Prostate gland (tissue), 2 donors: Measurements from ENCODE around the gene PAX5. TPM values are rescaled to one million over a fixed set of nuclear protein-coding genes. Genes with fewer than 3 reads are reported as not detected.

Source experiments
- DNase-seq: peaks from one replicate; pipeline ENCODE4 v3.0.0-alpha.2; 2019; ENCODE audit warnings: low spot score
- H3K27ac ChIP-seq, 2 donors: fragments of 200-600 bp; sonication (generic); 2 replicates each; pipeline ENCODE4 v1.5.1; 2017 to 2019
- H3K27me3 ChIP-seq: fragments of 200-600 bp; sonication (generic); replicated peaks from 2 replicates; pipeline ENCODE4 v1.5.1; 2019; ENCODE audit not compliant: insufficient read depth
- H3K36me3 ChIP-seq, 2 donors: fragments of 200-600 bp; sonication (generic); 1 replicate in 1 of 2; 2 replicates in 1 of 2; pipeline versions ENCODE4 v1.5.1 to v1.8.1; 2017 to 2019
- H3K4me1 ChIP-seq: fragments of 200-600 bp; sonication (generic); replicated peaks from 2 replicates; pipeline ENCODE4 v1.5.1; 2019
- H3K4me3 ChIP-seq, 2 donors: fragments of 200-600 bp; sonication (generic); 2 replicates each; pipeline ENCODE4 v1.5.1; 2017 to 2019
- H3K9me3 ChIP-seq: fragments of 200-600 bp; sonication (generic); 2 replicates; pipeline ENCODE4 v1.5.1; 2017
- CTCF ChIP-seq, 4 experiments: fragments of 200-600 bp in 2 of 4; fragments of 450-650 bp in 2 of 4; sonication (generic) in 2 of 4; IDR thresholded peaks; 1 replicate in 3 of 4; 2 replicates in 1 of 4; pipeline ENCODE4 v1.5.1; 2016 to 2019; ENCODE audit warnings: antibody characterized with exemption in 4 of 4, mild to moderate bottlenecking in 2 of 4, moderate library complexity in 2 of 4
- POLR2A ChIP-seq: fragments of 450-650 bp; IDR thresholded peaks from one replicate; pipeline ENCODE4 v1.6.1; 2016; ENCODE audit warnings: antibody characterized with exemption, mild to moderate bottlenecking
- POLR2AphosphoS5 ChIP-seq: sonication (generic); formaldehyde crosslinking; IDR thresholded peaks from one replicate; pipeline ENCODE4 v1.6.1; 2017; ENCODE audit warnings: antibody characterized with exemption
- WGBS: methylation state at CpG from one replicate; pipeline ENCODE4 v1.1.5; 2018; 5-methylcytosine and 5-hydroxymethylcytosine counted together
- intact Hi-C: fragments of 100-400 bp; cut with DNase I; formaldehyde crosslinking; loops from one replicate; pipeline ENCODE4 v1.14.2; 2022
- total RNA-seq, 2 donors: library from RNA; depleted of rRNA; stranded (reverse); fragments of >200 nt; gene quantifications; one replicate each; pipeline ENCODE4 v1.1.0, GENCODE V29; 2016

PAX5 gene
- total RNA-seq, 2 donors from 2014 or later: 0.05 to 0.11 TPM

DNA sequence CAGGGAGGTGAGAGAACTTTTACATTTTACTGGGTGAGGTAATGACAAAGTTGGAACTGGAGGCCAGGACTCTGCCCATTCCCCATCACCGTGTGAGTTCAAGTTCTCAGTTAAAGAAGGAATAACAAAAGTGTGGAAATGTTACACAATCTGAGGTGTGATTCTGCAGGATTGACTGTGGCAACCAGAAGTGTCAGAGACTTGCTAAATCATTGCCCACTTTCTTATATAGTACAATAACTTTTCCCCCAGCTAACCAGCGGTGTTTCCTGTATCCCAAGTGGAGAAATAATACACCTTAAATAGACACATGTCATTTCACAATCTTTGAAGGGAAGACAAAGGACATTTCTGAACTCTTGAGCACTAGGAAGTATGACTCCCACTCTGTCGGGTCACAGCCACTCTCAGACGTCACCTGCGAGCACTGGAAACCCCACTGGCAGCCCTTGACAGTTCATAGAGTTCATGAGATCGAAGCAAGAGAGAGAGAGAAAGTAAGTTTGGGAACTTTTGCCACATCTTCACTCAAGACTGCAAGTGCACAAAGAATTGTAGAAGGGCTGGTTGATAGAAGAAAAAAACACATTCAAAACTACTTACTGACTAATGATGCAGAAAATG lies 28.4 kb downstream of the PAX5 start:
- Histone ChIP-seq H3K27me3 (peaks cover 12% of the 10 kb centered on the region), H3K4me3 (no peak overlapping the region), H3K9me3 (no peaks in the 10 kb centered on the region), H3K36me3 (no peaks in the 10 kb centered on the region), H3K27ac (no peak overlapping the region), H3K4me1 (no peaks in the 10 kb centered on the region)
- WGBS: 64% methylated on average over 6 of the region's 6 CpGs
- no peak for DNase-seq
- TF ChIP-seq POLR2A (no peak), POLR2AphosphoS5 (no peak), CTCF (IDR thresholded peaks at IDR 0.05) (no peak)
- intact Hi-C loops: no loop called here

DNA sequence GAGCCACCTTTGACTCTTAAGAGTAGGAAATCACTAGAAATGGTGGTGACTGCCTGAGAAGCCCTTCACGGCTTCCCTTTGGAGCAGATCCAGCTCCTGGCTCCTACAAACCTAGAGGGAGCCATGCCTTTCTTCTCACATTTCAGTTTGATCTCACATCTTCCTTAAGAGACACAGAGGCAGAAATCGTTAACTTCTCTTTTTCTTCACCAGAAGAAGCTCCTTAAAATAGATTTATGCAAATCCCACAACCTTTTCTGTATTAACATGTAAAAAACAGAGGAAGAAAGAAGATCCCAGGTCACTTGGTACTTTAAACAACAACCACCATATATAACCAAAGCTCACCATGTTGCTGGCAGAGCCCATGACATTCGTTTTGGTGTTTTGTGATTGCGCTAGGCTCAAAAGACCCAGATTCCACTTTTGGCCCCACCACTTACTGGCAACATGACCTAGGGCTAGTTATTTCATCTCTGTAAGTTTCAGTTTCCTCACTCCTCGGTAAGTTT lies 29.6 kb downstream of the PAX5 start:
- no peak overlapping the region for H3K4me3 ChIP-seq
- no peak for DNase-seq
- peaks cover 16% of the 10 kb centered on the region for H3K27me3 ChIP-seq
- TF ChIP-seq POLR2AphosphoS5 (no peak), POLR2A (no peak), CTCF (IDR thresholded peaks at IDR 0.05) (no peak)
- WGBS: 49% methylated on average over 5 of the region's 5 CpGs
- H3K4me1 ChIP-seq: no peaks in the 10 kb centered on the region
- no peaks in the 10 kb centered on the region for H3K9me3 ChIP-seq
- H3K27ac ChIP-seq: no peak overlapping the region
- H3K36me3 ChIP-seq: no peaks in the 10 kb centered on the region
- intact Hi-C loops: no loop called here

DNA sequence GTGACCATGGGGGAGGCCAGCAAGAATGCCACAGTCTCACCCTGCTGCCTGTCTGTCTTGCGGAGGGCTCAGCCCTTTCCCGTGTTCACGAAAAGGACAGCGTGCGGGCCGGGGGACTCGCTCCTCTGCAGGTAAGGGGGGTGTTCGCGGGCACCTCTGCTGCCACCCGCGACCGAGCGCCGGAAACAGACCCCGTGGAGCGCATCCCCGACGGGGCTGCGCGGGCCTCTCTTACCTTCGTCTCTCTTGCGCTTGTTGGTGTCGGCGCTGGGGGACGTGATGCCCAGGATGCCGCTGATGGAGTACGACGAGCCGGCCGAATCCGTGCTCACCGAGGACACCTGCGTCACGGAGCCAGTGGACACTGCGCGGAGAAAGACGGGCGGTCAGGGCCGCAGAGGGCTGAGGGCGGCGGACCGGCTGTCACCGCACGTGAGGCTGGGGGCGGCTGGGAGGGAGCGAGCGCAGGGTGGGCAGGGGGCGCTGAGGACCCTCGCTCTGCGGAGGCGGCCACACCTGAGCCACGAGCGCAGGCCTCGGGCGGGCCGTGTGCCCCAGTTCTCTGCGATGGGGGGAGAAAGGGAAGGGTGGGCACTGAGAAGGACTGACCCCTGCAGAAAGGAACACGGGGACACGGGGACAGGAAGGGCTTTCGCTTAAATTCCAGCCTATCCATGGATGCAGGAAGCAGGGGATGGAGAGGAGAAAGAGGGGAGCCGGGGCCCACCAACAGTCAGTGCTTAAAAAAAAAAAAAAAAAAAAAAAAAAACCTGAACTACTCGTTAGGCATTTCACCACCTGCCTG lies 31.5 kb downstream of the PAX5 start:
- no peaks in the 10 kb centered on the region for H3K36me3 ChIP-seq

GRCh38 chr9:37002036-37002412 lies 32.0 kb downstream of the PAX5 start:
- 51% methylated on average over 11 of the region's 11 CpGs for WGBS
- Histone ChIP-seq H3K36me3 (no peaks in the 10 kb centered on the region), H3K9me3 (no peaks in the 10 kb centered on the region), H3K27me3 (peaks cover 16% of the 10 kb centered on the region), H3K27ac (no peak overlapping the region), H3K4me1 (no peaks in the 10 kb centered on the region), H3K4me3 (no peak overlapping the region)
- DNase-seq: no peak
- no peak for TF ChIP-seq POLR2AphosphoS5
- TF ChIP-seq POLR2A: no peak
- TF ChIP-seq CTCF (IDR thresholded peaks at IDR 0.05): no peak
- intact Hi-C loops: no loop called here

More for the DNA sequence above, 31.5 kb downstream of the PAX5 start:
- Histone ChIP-seq H3K9me3 (no peaks in the 10 kb centered on the region), H3K4me1 (no peaks in the 10 kb centered on the region), H3K27ac (no peak overlapping the region), H3K27me3 (peaks cover 16% of the 10 kb centered on the region), H3K4me3 (no peak overlapping the region)
- WGBS: 6% methylated on average over 62 of the region's 62 CpGs
- DNase-seq: no peak
- TF ChIP-seq CTCF (IDR thresholded peaks at IDR 0.05) (no peak), POLR2AphosphoS5 (no peak), POLR2A (no peak)
- intact Hi-C loops: no loop called here
